HG03280 (cell line): Measurements from ENCODE around the gene JMJD6.
"Not testable (repeated sequence)": the region's sequence is repeated elsewhere in the genome, so short reads cannot be mapped to it uniquely, and the experiment has no call there.

Experiments used
- ATAC-seq: cut with Tn5 transposase; IDR thresholded peaks from one replicate; pipeline ENCODE4 v1.9.1; 2021; ENCODE audit warnings: mild to moderate bottlenecking, moderate library complexity; ENCODE audit not compliant: unreplicated experiment

JMJD6 gene

GRCh38 chr17:76700617-76701470 is 25.6 kb downstream of the JMJD6 start:
- no peak for ATAC-seq

- ATAC-seq: no peak
Measured at GRCh38 chr17:76700270-76700616, 26.2 kb downstream of the JMJD6 start.

GRCh38 chr17:76698466-76698977 is 27.9 kb downstream of the JMJD6 start:
- ATAC-seq: not testable (repeated sequence)

GRCh38 chr17:76697702-76698465 is 28.5 kb downstream of the JMJD6 start:
- ATAC-seq: no peak

- peak; percentile 52 for ATAC-seq
Measured at GRCh38 chr17:76696763-76697701, 29.4 kb downstream of the JMJD6 start.

- no peak for ATAC-seq
Measured at GRCh38 chr17:76695059-76695831, 31.2 kb downstream of the JMJD6 start.

- no peak for ATAC-seq
Measured at GRCh38 chr17:76691379-76692191, 34.8 kb downstream of the JMJD6 start.

GRCh38 chr17:76690596-76691280 is 35.7 kb downstream of the JMJD6 start:
- no peak for ATAC-seq

GRCh38 chr17:76689859-76690258 is 36.5 kb downstream of the JMJD6 start:
- no peak for ATAC-seq

- no peak for ATAC-seq
Measured at GRCh38 chr17:76688165-76688622, 38.2 kb downstream of the JMJD6 start.

GRCh38 chr17:76687298-76688164 is 38.9 kb downstream of the JMJD6 start:
- no peak for ATAC-seq

GRCh38 chr17:76686538-76687297 is 39.7 kb downstream of the JMJD6 start:
- no peak for ATAC-seq

- ATAC-seq: no peak
Measured at GRCh38 chr17:76685846-76686245, 40.6 kb downstream of the JMJD6 start.

- ATAC-seq: no peak
Measured at GRCh38 chr17:76685366-76685765, 41.0 kb downstream of the JMJD6 start.

GRCh38 chr17:76684756-76685155 is 41.6 kb downstream of the JMJD6 start:
- ATAC-seq: no peak

- ATAC-seq: no peak
Measured at GRCh38 chr17:76683921-76684745, 42.3 kb downstream of the JMJD6 start.
